Thoracic aorta (tissue), 2 donors: ENCODE data around the gene GON4L. TPM values are rescaled to one million over a fixed set of nuclear protein-coding genes. Genes with fewer than 3 reads are reported as not detected.

Experiments used
- ATAC-seq: fragments of 150-250 bp; one replicate; pipeline ENCODE4 v1.8.0; 2017; ENCODE audit warnings: low read depth; ENCODE audit not compliant: insufficient number of reproducible peaks, low FRiP score
- DNase-seq: peaks from one replicate; pipeline ENCODE4 v3.0.0-alpha.2; 2020; ENCODE audit warnings: low spot score
- H3K27ac ChIP-seq, 2 donors: fragments of 200-600 bp; sonication (generic); 1 replicate in 1 of 2; 2 replicates in 1 of 2; pipeline ENCODE4 v1.5.1; 2016; ENCODE audit warnings: mild to moderate bottlenecking in 2 of 2, moderate library complexity in 2 of 2
- H3K27me3 ChIP-seq: fragments of 200-600 bp; sonication (generic); replicated peaks from 2 replicates; pipeline ENCODE4 v1.6.0; 2016; ENCODE audit warnings: mild to moderate bottlenecking; ENCODE audit not compliant: insufficient read depth
- H3K36me3 ChIP-seq: fragments of 200-600 bp; sonication (generic); one replicate; pipeline ENCODE4 v1.5.1; 2016
- H3K4me1 ChIP-seq, 2 donors: fragments of 200-600 bp; sonication (generic); 1 replicate in 1 of 2; 2 replicates in 1 of 2; pipeline versions ENCODE4 v1.5.1 to v1.6.0; 2016; ENCODE audit warnings: low read depth in 2 of 2, mild to moderate bottlenecking in 1 of 2; ENCODE audit not compliant: control insufficient read depth in 1 of 2
- H3K4me3 ChIP-seq: fragments of 200-600 bp; sonication (generic); 2 replicates; pipeline ENCODE4 v1.5.1; 2016; ENCODE audit warnings: mild to moderate bottlenecking
- H3K9me3 ChIP-seq: fragments of 200-600 bp; sonication (generic); 2 replicates; pipeline ENCODE4 v1.5.1; 2016
- total RNA-seq, 2 donors: library from RNA; depleted of rRNA; stranded (reverse); fragments of >200 nt; gene quantifications; one replicate each; pipeline versions ENCODE4 v1.1.0 to v1.2.3, GENCODE V29; 2016
- TF ChIP-seq, protein P1 (sequence below): fragments of 200-600 bp; sonication (generic); IDR thresholded peaks from one replicate; pipeline ENCODE4 v1.5.1; 2019; ENCODE audit warnings: antibody characterized with exemption

Gene GON4L, protein sequence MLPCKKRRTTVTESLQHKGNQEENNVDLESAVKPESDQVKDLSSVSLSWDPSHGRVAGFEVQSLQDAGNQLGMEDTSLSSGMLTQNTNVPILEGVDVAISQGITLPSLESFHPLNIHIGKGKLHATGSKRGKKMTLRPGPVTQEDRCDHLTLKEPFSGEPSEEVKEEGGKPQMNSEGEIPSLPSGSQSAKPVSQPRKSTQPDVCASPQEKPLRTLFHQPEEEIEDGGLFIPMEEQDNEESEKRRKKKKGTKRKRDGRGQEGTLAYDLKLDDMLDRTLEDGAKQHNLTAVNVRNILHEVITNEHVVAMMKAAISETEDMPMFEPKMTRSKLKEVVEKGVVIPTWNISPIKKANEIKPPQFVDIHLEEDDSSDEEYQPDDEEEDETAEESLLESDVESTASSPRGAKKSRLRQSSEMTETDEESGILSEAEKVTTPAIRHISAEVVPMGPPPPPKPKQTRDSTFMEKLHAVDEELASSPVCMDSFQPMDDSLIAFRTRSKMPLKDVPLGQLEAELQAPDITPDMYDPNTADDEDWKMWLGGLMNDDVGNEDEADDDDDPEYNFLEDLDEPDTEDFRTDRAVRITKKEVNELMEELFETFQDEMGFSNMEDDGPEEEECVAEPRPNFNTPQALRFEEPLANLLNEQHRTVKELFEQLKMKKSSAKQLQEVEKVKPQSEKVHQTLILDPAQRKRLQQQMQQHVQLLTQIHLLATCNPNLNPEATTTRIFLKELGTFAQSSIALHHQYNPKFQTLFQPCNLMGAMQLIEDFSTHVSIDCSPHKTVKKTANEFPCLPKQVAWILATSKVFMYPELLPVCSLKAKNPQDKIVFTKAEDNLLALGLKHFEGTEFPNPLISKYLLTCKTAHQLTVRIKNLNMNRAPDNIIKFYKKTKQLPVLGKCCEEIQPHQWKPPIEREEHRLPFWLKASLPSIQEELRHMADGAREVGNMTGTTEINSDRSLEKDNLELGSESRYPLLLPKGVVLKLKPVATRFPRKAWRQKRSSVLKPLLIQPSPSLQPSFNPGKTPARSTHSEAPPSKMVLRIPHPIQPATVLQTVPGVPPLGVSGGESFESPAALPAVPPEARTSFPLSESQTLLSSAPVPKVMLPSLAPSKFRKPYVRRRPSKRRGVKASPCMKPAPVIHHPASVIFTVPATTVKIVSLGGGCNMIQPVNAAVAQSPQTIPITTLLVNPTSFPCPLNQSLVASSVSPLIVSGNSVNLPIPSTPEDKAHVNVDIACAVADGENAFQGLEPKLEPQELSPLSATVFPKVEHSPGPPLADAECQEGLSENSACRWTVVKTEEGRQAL (N-terminal part only)
- total RNA-seq = 10 to 100 TPM; 39.3 to 83.2 TPM

DNA sequence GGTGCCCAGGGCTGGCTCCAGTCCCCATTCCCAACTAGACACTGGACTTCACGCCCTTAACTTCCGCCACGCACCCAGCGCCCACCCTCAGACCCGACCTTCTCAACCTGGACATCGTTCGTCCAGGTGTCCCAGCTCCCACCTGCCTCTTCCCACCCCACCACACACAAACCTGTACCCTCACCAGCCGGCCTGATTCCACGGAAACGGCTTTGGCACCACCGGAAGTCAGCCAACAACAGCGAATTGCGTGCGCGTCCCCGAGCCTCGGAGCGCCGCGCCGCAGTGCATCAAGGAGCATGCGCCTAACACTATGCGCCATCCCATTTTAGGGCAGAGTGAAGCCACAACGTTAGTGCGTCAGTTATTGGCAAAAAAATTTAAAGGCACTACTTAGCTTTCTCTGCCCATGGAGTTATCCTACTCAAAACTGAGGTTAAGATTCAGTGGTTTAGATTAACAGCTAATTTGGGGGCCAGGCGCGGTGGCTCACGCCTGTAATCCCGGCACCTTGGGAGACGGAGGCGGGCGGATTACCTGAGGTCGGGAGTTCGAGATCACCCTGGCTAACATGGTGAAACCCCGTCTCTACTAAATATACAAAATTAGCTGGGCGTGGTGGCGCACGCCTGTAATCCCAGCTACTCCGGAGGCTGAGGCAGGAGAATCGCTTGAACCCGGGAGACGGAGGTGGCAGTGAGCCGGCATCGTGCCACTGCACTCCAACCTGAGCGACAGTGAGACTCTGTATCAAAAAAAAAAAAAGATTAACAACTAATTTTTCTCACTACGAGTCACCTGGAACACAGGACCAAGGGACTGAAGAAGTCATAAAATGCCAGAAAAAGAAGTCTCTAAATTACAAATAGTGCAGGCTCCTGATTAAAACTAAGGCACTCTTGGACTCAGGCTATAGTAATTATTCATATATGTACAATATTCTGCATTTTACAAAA, at the start of gene GON4L:
GON4L (minus strand) TSS at position 240 of the 956 bp plus-strand sequence. CDS start 3,434 bp downstream, outside the sequence.
- no peaks in the 10 kb centered on the region for H3K9me3 ChIP-seq
- H3K4me1 ChIP-seq = peaks cover 0 to 46% of the 10 kb centered on the region in 2 donors
- peak within 1 kb of the TSS; percentile 76 to 77 for H3K27ac ChIP-seq
- peaks cover 10% of the 10 kb centered on the region for H3K36me3 ChIP-seq
- no peaks in the 10 kb centered on the region for H3K27me3 ChIP-seq
- peak; percentile 60 for DNase-seq
- H3K4me3 ChIP-seq = peak within 1 kb of the TSS; percentile 80
- TF ChIP-seq, protein P1, sequence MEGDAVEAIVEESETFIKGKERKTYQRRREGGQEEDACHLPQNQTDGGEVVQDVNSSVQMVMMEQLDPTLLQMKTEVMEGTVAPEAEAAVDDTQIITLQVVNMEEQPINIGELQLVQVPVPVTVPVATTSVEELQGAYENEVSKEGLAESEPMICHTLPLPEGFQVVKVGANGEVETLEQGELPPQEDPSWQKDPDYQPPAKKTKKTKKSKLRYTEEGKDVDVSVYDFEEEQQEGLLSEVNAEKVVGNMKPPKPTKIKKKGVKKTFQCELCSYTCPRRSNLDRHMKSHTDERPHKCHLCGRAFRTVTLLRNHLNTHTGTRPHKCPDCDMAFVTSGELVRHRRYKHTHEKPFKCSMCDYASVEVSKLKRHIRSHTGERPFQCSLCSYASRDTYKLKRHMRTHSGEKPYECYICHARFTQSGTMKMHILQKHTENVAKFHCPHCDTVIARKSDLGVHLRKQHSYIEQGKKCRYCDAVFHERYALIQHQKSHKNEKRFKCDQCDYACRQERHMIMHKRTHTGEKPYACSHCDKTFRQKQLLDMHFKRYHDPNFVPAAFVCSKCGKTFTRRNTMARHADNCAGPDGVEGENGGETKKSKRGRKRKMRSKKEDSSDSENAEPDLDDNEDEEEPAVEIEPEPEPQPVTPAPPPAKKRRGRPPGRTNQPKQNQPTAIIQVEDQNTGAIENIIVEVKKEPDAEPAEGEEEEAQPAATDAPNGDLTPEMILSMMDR = no peak
- ATAC-seq = peak; percentile 24

- H3K36me3 ChIP-seq = peaks cover 80% of the 10 kb centered on the region
- ATAC-seq = no peak
Observed at GRCh38 chr1:155904261-155904660, 47.2 kb upstream of the GON4L start.

DNA sequence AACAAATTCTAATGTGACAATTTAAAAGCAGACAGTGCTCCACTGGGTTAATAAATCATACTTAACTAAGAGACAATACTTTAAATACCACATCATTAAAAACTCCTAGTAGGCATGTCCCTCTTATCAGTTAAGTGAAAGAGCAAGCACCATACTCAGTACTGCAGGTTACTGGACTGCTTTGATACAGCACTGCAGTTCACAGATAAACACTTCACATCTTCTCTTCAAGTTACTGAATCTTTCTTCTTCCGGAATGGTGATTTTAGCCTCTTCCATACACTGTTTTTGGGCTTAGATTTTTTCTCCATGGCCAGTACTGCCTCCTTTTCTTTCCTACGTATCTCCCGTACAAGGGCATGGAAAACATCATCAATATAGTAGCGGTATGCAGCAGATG, 43.1 kb upstream of the GON4L start:
- ATAC-seq = no peak
- H3K36me3 ChIP-seq = peaks cover 67% of the 10 kb centered on the region
- TF ChIP-seq, protein P1 = no peak
- no peak overlapping the region for H3K4me3 ChIP-seq
- H3K27ac ChIP-seq = no peak overlapping the region
- H3K4me1 ChIP-seq = no peaks in the 10 kb centered on the region
- H3K27me3 ChIP-seq = no peaks in the 10 kb centered on the region
- no peaks in the 10 kb centered on the region for H3K9me3 ChIP-seq
- DNase-seq = no peak

More at GRCh38 chr1:155904261-155904660, 47.2 kb upstream of the GON4L start:
- Histone ChIP-seq H3K27me3 (no peaks in the 10 kb centered on the region), H3K27ac (no peak overlapping the region), H3K9me3 (no peaks in the 10 kb centered on the region), H3K4me1 (peaks cover 3 to 9% of the 10 kb centered on the region in 2 donors), H3K4me3 (no peak overlapping the region)
- no peak for DNase-seq
- TF ChIP-seq, protein P1 = no peak

DNA sequence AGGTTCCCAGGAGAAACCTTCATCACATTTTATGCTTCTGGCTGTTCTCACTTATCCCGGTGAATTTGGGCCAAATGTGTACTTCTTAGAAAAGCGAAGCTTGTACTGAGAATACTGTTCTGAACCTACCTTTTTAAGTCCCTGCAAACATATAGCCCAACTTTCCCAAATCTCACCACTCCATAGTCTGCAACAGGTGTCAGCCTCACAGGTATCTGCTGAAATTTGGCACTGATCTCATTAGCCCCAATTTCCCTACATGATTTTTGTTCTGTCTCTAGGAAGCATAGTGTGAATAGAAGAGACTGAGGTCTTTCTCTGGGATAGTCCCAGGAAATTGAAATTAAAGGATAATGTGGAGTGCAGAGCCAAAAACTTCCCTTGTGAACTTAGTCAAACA, 42.7 kb upstream of the GON4L start:
- H3K9me3 ChIP-seq = no peaks in the 10 kb centered on the region
- H3K27me3 ChIP-seq = no peaks in the 10 kb centered on the region
- ATAC-seq = no peak
- H3K4me3 ChIP-seq = no peak overlapping the region
- peaks cover 62% of the 10 kb centered on the region for H3K36me3 ChIP-seq
- TF ChIP-seq, protein P1 = no peak
- no peak for DNase-seq
- H3K27ac ChIP-seq = no peak overlapping the region
- H3K4me1 ChIP-seq = peaks cover 0 to under 1% of the 10 kb centered on the region in 2 donors
